AG10803 (cell line): ENCODE results near the gene SEMA4D.

ENCODE experiments used
- DNase-seq: peaks from one replicate; pipeline ENCODE4 v3.0.0; 2010; ENCODE audit warnings: low read depth
- H3K4me3 ChIP-seq: 2 replicates; pipeline ENCODE4 v1.5.1; 2011; ENCODE audit warnings: mild to moderate bottlenecking, low read length, control low read depth
- TF ChIP-seq, protein P1 (sequence below): conservative IDR thresholded peaks from 2 replicates; pipeline ENCODE4 v1.5.1; 2011; ENCODE audit warnings: mild to moderate bottlenecking, low read length, control low read depth, inconsistent platforms

The SEMA4D gene

DNA sequence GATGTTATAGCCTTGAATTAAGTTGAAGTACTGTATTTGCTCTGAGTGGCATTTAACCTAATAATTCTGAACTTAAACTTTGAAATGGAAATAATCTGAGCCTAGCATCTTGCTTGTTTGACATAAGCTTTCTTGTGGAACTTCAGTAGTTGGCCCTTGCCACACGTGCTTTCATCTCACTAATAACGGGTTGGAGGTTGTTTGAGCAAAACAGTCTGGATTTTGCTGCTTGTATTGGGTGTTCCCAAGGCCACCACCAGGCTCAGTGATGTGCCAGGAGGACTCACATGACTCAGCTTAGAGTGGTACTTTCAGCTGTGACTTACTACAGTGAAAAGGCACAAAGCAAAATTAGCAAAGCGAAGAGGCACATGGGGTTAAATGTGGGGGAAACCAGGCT lies 143.9 kb downstream of the SEMA4D start:
- DNase-seq = peak; percentile 6
- TF ChIP-seq, protein P1, sequence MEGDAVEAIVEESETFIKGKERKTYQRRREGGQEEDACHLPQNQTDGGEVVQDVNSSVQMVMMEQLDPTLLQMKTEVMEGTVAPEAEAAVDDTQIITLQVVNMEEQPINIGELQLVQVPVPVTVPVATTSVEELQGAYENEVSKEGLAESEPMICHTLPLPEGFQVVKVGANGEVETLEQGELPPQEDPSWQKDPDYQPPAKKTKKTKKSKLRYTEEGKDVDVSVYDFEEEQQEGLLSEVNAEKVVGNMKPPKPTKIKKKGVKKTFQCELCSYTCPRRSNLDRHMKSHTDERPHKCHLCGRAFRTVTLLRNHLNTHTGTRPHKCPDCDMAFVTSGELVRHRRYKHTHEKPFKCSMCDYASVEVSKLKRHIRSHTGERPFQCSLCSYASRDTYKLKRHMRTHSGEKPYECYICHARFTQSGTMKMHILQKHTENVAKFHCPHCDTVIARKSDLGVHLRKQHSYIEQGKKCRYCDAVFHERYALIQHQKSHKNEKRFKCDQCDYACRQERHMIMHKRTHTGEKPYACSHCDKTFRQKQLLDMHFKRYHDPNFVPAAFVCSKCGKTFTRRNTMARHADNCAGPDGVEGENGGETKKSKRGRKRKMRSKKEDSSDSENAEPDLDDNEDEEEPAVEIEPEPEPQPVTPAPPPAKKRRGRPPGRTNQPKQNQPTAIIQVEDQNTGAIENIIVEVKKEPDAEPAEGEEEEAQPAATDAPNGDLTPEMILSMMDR = no peak
- H3K4me3 ChIP-seq = no peak overlapping the region

DNA sequence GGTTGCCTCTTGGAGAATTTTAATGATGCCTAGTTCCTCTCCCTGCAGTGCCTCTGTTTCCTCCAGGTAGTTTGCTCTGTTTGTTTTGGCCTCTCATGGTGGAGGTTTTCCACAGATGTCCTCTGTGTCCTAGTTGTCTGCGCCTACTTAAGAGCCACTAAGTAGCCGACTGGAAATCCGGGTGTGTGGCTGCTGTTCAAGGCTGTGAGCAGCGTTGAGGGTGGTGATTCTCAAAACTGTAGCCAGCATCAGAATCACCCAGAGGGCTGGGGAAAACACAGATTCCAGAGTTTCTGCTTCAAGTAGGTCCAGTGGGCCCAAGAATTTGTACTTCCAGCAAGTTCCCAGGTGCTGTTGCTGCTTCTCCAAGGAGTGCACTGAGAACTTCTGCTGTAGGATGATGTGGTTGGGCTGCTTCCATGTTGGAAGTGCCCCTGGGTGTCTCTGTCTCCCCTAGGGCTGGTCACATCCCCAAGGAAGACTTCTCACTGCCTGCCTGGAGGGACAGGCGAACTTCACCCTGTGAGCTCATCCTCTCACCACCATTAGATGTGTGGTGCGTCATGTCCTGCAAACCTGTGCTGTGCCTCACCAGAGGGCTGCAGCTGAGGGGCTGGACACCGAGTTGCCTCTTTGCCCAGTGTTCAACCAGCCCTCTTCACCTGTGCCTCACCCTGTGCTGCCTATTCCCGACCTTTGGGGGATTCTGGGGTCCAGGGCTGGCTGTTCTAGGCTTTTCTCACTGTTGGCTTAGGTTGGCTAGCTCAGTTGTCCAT lies 144.9 kb downstream of the SEMA4D start:
- DNase-seq = no peak
- TF ChIP-seq, protein P1 = no peak
- no peak overlapping the region for H3K4me3 ChIP-seq

DNA sequence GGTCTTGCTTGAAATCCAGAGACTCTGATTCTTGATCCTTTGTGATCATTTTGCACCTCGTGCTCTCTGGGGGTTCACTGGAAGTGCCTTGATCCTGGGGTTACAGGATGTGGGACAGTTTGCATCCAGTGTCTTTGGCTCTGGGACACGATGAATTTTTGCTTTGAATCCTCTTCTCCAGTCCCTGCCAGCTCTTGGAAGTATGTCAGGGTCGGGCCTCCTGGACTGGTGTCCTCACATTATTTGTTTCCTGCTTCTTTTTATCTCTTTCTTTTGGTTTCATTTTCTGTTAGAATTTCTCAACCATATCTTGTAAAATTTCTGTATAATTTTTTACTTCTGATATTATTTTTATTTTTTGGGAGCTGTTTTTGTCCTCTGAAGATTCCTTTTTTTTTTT lies 145.5 kb downstream of the SEMA4D start:
- TF ChIP-seq, protein P1 = no peak
- no peak overlapping the region for H3K4me3 ChIP-seq
- no peak for DNase-seq

DNA sequence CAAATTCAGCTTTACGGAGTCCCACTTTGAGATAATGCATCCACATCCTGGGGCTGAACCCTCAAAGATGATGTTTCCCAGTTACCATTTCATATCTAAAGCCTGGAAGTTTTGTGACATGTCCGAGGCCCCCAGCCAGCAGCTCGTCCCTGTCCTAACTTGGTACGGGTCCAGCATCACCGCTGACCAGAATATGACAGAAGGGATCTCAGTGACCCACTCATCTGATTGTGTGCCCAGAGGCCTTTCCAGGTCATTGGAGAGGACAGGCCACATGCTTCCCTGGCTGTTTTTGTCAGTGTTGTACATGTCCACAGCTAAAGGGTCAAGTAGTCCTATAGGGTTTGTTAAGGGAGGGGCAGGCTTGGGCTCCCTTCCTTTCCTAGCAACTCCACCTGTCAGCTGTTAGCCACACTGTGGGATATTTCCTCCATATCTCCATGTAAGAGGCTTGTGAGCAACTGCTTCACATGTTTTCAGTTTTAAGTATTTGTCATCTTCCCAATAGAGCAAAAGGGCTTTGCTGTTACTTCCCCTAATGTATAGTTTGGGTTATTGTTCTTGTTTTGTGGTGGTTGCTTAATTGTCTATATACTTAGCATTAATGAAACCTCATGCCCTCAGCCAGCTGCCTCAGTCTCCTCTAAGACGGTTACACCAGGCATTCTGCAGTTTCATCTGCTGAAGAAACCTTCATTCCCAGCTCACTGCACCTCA lies 146.2 kb downstream of the SEMA4D start:
- DNase-seq = no peak
- no peak overlapping the region for H3K4me3 ChIP-seq
- TF ChIP-seq, protein P1 = no peak

DNA sequence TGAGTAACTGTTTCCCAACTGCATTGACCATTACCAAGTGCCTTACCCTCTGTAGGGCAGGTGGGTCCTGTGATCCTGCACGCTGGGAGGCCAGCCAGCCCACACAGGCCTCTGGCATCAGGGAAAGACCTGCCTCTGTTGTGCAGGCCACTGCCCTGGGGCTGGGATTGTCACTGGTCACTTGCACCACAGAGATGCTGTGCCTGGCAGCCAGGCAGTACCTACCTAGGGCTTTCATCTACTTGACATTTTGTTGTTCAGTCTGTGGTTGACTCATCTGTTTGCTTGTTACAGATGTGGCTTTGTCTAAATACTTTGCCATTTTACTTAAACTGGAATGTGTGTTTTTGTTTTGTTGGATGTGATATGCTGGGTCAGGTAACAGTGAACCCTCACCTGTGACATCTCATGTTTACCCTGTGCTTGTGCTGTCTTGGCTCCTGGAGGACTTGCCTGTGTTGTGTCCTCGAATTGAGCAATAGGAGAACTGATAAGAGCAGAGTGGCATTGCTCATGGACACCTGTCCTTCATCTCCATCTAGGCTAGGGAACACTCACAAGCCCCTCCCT lies 146.8 kb downstream of the SEMA4D start:
- H3K4me3 ChIP-seq = no peak overlapping the region
- no peak for DNase-seq
- TF ChIP-seq, protein P1 = no peak

DNA sequence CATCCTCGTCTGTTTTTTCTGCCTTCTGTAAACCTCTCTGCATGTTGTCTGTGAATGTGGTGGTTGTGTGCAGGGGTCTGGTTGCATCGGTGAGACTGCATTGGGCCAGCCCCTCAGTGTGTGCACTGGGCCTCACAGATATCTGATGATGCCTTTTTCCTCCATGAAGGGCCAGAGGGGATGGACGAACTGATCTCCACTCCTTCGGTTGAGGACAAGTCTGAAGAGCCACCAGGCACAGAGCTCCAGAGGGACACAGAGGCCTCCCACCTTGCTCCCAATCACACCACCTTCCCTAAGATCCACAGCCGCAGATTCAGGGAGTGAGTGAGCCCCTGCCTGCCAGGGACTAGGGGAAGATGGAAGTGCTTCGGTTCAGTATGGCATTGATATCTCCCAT lies 148.3 kb downstream of the SEMA4D start:
- no peak overlapping the region for H3K4me3 ChIP-seq
- TF ChIP-seq, protein P1 = no peak
- no peak for DNase-seq
